Measurements from ENCODE around the gene TBX10. TPM values are rescaled to one million over a fixed set of nuclear protein-coding genes. Genes with fewer than 3 reads are reported as not detected.

The TBX10 gene
- total and polyA plus RNA-seq, 4 donors = 0.12 to 0.43 TPM; not detected in 2

- no peak overlapping the region for H3K9ac ChIP-seq (ENCODE audit: low read depth in 1 of 2, low read length in 2 of 2)
- H3K9me3 ChIP-seq (ENCODE audit: control insufficient read depth in 4 of 4, low read length in 3 of 4) = no peaks in the 10 kb centered on the region
- TF ChIP-seq NR2F2 (IDR thresholded peaks at IDR 0.05) (no peak), SP1 (IDR thresholded peaks at IDR 0.05) (no peak), GABPA (IDR thresholded peaks at IDR 0.05 in 1 of 2, conservative IDR thresholded peaks at IDR 0.05 in 1 of 2) (no peak), TAF1 (conservative IDR thresholded peaks at IDR 0.05) (no peak), HNF4A (conservative IDR thresholded peaks at IDR 0.05) (no peak), FOXA1 (IDR thresholded peaks at IDR 0.05) (no peak), FOXA2 (IDR thresholded peaks at IDR 0.05) (no peak), YY1 (IDR thresholded peaks at IDR 0.05) (no peak), MAX (IDR thresholded peaks at IDR 0.05) (no peak), CTCF (IDR thresholded peaks at IDR 0.05; ENCODE audit: low read depth, low read length, missing input control) (no peak), JUND (IDR thresholded peaks at IDR 0.05) (no peak), HNF4G (IDR thresholded peaks at IDR 0.05) (no peak)
- TF ChIP-seq, protein P1, sequence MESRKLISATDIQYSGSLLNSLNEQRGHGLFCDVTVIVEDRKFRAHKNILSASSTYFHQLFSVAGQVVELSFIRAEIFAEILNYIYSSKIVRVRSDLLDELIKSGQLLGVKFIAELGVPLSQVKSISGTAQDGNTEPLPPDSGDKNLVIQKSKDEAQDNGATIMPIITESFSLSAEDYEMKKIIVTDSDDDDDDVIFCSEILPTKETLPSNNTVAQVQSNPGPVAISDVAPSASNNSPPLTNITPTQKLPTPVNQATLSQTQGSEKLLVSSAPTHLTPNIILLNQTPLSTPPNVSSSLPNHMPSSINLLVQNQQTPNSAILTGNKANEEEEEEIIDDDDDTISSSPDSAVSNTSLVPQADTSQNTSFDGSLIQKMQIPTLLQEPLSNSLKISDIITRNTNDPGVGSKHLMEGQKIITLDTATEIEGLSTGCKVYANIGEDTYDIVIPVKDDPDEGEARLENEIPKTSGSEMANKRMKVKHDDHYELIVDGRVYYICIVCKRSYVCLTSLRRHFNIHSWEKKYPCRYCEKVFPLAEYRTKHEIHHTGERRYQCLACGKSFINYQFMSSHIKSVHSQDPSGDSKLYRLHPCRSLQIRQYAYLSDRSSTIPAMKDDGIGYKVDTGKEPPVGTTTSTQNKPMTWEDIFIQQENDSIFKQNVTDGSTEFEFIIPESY (IDR thresholded peaks at IDR 0.05) = no peak
- TF ChIP-seq, protein P2, sequence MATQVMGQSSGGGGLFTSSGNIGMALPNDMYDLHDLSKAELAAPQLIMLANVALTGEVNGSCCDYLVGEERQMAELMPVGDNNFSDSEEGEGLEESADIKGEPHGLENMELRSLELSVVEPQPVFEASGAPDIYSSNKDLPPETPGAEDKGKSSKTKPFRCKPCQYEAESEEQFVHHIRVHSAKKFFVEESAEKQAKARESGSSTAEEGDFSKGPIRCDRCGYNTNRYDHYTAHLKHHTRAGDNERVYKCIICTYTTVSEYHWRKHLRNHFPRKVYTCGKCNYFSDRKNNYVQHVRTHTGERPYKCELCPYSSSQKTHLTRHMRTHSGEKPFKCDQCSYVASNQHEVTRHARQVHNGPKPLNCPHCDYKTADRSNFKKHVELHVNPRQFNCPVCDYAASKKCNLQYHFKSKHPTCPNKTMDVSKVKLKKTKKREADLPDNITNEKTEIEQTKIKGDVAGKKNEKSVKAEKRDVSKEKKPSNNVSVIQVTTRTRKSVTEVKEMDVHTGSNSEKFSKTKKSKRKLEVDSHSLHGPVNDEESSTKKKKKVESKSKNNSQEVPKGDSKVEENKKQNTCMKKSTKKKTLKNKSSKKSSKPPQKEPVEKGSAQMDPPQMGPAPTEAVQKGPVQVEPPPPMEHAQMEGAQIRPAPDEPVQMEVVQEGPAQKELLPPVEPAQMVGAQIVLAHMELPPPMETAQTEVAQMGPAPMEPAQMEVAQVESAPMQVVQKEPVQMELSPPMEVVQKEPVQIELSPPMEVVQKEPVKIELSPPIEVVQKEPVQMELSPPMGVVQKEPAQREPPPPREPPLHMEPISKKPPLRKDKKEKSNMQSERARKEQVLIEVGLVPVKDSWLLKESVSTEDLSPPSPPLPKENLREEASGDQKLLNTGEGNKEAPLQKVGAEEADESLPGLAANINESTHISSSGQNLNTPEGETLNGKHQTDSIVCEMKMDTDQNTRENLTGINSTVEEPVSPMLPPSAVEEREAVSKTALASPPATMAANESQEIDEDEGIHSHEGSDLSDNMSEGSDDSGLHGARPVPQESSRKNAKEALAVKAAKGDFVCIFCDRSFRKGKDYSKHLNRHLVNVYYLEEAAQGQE (IDR thresholded peaks at IDR 0.05) = no peak
- TF ChIP-seq, protein P3, sequence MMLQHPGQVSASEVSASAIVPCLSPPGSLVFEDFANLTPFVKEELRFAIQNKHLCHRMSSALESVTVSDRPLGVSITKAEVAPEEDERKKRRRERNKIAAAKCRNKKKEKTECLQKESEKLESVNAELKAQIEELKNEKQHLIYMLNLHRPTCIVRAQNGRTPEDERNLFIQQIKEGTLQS (IDR thresholded peaks at IDR 0.05) = no peak
- H3K4me1 ChIP-seq (ENCODE audit: control insufficient read depth in 4 of 4, insufficient read depth in 4 of 4, low read length in 3 of 4) = no peaks in the 10 kb centered on the region
- H3K27me3 ChIP-seq (ENCODE audit: control insufficient read depth in 4 of 4, insufficient read depth in 4 of 4, low read length in 3 of 4) = no peaks in the 10 kb centered on the region
- no peak overlapping the region for H3K4me3 ChIP-seq (ENCODE audit: low read depth in 1 of 3, low read length in 3 of 3)
- H3K27ac ChIP-seq (ENCODE audit: low read depth in 1 of 2, low read length in 2 of 2) = no peak overlapping the region
- H3K36me3 ChIP-seq (ENCODE audit: control insufficient read depth in 4 of 4, insufficient read depth in 3 of 4, low read depth in 1 of 4, low read length in 3 of 4) = no peaks in the 10 kb centered on the region
- 68% methylated on average over 3 of the region's 3 CpGs for WGBS
- DNase-seq (ENCODE audit: low spot score) = no peak
Measured at GRCh38 chr11:67680696-67681470, 41.3 kb upstream of the TBX10 start.
